Fibroblast of skin of left quadriceps (primary cell): Measurements from ENCODE around the gene C1orf174.

ENCODE experiments used
- DNase-seq, 2 experiments: peaks; one replicate each; pipeline ENCODE4 v3.0.0-alpha.2; 2013; ENCODE audit warnings: low read depth in 2 of 2

The C1orf174 gene

DNA sequence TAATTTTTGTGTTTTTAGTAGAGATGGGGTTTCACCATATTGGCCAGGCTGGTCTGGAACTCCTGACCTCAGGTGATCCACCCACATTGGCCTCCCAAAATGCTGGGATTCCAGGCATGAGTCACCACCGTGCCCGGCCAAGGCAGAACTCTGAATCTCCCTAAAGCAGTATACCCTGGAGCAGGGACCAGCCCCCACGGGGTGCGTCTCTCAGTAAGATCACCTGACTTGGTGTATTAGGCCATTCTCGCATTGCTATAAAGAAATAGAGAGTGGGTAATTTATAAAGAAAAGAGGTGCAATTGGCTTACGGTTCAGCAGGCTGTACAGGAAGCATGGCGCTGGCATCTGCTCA is 28.6 kb downstream of the C1orf174 start:
- no peak for DNase-seq

DNA sequence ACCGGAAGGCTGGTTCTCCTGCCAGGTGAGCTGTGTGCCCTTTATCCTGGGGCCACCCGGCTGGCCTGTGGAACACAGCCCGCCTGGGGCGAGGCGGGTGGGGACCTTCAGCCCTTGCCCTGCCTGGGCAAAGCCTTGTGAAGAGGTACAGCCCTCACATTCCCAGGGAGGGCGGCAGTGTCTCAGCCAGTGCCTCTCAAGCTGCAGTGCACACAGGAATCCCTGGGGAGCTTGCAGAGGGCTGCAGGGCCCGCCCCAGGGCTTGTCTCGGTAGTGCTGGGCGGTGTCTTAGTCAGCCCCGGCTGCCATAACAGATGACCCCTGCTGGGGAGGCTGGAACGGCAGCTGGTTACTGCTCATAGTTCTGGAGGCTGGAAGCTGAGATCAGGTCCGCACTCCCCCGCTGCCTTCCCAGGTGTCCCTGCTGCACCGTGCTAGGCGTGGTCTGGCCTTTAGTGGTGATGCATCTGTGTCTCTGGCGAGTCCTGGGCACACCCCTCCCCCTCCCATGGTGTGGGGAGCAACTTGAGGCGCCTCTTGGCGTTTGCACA is 30.2 kb downstream of the C1orf174 start:
- no peak for DNase-seq

DNA sequence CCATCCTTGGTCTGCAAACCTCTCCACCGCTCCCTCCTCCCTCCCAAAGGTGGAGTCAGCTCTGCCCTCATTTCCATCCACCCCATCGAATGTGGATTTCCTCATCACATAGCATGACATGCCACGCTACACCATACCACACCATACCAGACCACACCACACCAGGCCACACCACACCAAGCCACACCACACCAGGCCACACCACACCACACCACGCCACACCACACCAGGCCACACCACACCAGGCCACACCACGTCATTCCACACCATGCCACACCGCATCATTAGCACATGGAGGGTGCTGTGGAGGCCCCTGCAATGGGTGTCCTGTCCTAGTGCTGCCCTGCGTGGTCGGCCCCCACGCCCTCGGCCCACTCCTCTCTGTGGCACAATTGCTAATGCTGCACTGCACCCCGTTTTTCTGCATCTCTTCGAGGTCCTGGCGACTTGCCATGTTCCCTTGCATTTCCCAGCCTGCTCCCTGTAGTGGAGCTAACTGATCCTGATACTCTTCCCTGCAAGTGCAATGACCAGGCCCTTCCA is 31.5 kb downstream of the C1orf174 start:
- no peak for DNase-seq

DNA sequence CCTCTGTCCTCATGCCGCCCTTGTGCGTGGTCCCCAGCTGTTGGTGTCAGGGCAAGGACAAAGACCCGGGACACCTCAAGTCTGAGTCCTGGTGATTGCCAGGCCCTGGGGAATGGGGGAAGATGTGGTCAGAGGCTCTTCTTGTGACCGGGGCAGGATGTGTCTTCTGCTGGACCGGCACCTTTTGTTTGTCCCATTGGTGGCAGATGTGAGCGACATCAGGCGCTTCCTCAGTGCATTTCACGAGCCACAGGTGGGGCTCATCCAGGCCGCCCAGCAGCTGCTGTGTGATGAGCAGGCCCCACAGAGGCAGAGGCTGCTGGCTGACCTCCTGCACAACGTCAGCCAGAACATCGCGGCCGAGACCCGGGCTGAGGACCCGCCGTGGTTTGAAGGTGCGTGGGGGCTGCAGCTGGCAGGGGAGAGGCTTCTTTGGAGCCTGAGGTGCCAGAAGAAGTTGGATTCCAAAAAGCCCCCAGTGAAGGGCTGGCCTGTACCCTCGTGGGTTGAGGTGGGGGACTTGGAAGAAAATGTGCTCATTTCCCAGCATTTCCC is 34.4 kb downstream of the C1orf174 start:
- no peak for DNase-seq

DNA sequence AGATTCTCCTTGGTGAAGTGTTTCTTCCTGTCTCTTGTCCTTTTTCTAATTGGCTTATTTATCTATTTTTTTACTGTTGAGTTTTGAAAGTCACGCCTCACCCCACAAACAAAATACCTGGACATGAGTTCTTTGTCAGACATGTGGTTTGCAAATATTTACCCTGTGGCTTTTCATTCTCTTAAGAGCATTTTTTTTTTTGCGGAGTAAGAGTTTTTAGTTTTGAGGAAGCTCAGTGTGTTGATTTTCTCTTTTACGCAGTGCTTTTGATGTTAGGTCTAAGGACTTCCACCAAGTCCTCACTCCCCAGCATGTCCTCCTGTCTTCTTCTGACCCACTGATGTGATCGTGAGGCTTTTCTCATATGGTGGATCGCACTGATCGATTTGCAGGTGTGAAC is 35.2 kb downstream of the C1orf174 start:
- DNase-seq: no peak

DNA sequence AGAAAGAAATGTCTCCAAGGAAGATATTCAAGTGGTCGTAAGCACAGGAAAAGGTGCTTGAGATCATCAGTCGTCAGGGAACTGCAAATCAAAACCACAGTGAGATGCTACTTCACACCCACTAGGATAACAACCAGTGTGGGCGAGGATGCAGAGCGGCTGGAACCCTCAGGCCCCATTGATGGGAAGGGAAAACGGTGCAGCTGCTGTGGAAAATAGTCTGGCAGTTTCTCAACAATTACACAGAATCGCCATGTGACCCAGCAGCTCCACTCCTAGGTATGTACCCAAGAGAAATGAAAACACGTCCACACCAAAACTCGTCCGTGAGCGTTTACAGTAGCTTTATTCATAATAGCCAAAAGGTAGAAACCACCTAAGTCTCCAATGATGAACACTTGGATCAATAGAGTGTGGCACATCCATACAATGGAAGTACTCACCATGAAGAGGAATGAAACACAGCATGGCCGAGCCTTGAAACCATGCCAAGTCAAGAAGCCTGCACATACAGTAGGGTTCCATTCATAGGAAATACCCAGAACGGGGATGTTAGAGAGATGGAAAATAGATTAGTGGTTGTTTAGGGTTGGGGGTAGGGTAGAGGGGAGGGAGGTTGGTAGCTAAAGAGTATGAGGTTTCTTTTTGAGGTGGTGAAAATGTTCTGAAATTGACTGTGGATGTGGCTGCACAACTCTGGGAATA is 36.7 kb downstream of the C1orf174 start:
- DNase-seq: no peak

DNA sequence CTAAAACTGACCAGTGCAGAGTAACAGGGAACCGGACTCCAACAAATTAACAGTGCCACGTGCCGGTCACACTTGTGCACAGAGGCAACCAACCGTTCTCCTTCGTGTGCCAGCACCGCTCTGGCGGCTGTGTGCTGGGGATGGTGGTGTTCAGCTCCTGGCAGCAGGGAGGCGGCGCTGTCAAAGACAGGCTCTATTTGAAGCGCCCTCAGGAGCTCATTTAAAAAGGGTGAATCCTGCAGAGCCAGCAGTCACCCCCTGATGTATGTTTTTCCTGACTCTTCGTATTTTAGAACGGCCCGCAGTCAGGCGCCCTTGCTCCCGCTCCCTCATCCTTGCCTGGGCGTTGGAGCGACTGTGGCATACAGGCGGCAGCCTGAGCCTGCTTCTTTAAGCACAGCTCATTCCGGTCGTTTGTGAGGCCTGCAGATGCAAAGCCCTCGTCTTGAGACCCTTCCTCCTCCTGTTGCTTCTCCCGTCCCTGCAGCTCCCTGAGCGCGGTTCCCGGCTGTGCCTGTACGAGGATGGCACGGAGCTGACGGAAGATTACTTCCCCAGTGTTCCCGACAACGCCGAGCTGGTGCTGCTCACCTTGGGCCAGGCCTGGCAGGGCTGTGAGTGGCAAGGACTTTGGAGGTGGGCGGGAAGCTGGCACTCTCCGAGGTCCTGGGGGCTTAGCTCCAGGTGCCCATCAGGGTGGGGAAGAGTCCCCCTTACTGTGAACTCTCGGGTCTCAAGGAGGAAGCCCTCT is 41.7 kb downstream of the C1orf174 start:
- DNase-seq: peak; percentile 2 to 3

DNA sequence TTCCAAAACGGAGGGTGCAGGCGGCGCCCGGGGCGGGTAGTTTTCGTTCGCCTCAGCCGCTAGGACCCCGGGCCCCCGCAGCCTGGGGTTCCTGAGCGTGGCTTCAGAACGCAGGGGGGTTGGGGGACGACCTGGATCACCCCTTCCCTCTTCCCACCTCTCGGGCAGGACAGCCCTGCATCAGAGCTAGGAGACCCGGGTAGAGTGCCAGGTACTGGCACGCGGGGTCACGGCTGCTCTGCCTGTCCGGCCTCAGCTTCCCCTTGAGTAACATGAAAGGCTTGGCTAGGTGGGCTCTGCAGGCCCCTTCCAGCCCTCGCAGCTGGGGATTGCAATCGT is 42.3 kb downstream of the C1orf174 start:
- DNase-seq: no peak

DNA sequence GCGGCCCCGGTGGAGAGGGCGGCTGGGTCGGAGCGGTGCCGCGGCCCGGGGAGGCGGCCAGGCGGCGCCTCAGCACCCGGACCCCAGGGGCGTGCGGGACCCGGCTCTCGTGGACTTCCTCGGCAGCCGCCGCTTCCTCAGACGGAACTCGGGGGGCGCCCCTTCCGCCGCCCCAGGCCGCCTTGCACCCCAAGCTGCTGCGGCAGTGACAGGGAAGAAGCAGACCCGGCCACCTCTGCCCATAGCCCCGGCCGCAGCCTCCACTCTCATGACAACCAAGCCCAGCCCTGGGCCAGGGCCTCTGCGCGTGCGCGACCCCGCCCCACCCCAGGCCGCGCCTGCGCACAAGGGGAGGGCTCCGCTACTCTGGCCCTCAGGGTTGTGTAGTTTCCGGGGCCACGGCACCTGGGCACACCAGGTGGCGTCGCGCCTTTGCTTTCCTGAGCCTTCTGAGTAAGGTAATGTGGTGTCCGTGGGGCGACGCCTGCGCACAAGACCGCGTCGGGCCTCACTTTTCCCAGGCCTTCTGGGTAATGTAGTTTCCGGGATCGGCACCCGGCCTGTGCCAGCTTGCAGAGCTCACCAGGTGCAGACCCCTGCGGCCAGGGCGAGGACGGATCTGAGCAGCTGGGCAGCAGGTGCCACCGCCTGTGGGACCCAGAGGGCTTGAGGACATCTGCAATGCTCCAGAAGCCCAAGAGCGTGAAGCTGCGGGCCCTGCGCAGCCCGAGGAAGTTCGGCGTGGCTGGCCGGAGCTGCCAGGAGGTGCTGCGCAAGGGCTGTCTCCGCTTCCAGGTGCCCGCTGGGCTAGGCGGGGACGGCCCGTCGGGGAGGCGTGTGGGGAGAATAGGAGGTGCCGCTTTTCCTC is 42.9 kb downstream of the C1orf174 start, which contains the start of the genes CEP104 and DFFB:
CEP104 (minus strand) TSS at position 289 of the 868 bp plus-strand sequence. CDS start 4,804 bp downstream, outside the sequence.
DFFB (plus strand) TSS at position 554 of the 868 bp plus-strand sequence; CDS start at position 682, 128 bp downstream.
- DNase-seq: peak; percentile 52 to 55

DNA sequence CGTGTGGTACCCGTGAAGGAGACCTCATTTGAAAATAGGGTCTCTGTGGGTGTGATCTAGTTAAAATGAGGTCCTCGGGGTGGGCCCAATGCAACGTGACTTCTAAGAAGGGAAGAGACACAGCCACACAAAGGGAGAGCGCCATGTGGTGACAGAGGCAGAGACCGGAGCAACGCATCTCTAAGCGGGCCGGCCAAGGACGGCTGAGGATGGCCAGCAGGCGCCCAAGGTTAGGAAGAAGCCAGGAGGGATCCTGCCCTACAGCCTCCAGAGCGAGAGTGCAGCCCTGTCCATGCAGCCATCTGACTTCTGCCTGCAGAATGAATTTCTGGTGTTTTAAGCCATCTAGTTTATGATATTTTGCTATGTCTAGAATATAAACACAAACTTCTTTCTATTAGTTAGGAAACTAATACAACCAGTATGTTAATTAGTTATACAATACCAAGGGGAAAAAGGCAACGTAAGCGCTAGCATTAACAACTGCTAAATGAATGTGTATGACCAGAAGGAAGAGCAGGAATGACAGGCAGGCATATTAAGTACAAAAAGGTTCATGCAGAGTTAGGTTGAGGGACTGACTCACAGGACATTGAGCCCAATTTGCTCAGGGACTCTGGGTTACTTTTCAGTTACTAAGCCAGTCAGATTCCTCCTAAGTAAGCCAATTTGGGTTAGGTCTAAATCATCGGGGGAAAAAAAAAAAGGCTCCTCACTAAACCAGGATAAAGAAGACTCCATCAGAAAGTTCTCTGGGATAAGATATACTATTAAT is 47.2 kb downstream of the C1orf174 start:
- DNase-seq: no peak

DNA sequence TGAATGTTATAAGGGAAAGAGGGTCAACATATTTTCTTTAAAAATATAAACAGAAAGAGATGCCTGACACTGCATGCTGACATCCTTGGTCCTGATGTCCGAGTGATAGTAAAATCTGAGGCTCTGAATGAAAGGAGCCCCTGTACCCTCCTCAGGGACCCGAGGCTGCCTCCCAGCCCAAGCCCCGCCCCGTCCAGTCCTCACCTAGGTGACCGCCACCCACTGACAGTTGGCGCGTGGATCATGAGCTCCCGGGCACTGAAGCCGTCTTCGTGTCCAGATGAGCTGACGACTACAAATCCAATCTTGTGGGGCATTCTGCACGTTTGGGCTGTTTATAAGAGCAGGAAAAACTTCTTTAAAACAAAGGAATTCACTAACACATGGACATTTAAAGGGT is 48.0 kb downstream of the C1orf174 start:
- DNase-seq: no peak

DNA sequence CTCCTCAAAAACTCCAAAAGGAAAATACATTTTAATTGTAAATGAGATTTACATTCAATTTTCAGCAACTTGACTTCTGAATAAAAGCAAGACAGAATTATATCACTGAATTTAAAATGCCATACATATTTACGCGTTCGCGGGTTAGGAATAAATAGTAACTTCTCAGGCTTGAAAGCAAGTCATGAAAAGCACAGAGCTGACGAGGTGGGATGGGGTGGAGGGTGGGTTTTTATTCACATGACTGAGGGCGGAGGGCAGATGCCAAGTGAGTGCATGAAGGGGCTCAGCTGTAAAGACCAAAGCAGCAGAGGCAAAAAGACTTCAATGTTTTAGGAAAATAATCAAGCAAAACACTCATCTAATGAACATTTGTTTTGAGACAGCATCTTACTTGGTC is 48.8 kb downstream of the C1orf174 start:
- DNase-seq: no peak

DNA sequence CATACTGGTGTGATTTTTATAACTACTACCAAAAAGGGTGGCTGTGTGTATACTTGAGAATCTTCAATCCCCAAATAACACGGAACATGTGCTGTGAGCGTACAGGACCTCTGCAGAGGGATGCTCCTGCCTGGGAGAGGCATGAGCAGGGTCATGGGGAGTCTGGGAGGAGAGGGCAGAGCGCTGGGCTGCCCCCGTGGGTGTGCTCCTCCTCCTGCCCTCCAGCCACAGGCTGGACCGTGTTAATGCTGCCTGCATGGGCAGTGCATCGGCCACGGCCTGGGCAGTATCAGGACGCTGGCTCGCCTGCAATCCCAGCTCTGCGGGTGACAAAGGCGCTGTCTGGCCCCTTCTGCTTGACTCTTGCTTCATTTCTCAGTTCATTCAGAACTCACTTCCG is 49.2 kb downstream of the C1orf174 start:
- DNase-seq: no peak

DNA sequence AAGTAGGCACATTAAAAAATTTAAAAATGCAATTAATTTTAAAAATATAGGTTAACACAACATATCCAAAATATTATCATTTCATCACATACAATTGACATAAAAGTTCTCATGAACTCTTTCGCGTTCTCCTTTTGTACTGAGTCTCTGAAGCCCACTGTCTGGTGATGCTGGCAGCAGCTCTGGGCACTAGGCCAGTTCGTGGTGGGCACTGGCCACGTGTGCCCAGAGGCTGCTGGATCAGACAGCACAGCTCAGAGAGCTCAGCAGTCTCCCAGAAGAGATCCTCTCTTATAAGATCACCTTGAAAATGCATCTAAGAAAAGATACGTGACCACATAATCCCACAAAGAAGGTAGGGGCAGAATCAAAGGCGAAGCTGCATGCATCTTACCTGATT is 53.0 kb downstream of the C1orf174 start:
- DNase-seq: no peak

DNA sequence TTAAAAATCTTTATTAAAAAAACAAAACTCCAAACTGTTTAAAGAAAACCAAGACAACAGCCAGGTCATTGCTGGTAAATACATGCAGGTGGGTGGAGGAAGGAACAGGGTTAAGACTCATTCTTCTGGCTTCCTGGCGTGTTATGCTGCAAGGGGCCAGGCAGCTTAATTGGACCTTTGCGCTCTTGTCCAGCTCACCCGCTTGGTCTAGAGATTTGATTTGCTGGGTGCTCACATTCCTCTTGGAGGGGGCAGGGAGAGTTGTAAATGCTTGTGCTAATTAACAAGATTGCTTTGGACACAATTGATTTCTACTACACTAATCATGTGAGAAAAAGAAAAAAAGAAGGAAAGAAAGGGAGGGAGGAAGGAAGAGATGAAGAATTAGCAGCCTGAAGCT is 53.5 kb downstream of the C1orf174 start:
- no peak for DNase-seq

DNA sequence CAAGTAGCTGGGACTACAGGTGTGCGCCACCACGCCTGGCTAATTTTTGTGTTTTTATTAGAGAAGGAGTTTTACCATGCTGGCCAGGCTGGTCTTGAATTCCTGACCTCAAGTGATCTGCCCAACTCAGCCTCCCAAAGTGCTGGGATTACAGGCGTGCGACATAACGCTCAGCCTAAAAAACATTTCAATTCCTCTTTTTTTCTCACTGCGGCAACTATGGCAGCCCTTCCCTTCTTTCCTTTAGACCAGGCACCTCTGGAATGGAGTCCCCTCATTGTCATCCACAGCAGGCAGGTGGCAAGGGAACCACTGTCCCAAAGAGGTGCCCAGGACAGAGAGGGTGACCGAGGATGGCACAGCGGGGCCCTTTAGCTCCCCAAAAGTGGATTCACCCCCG is 57.2 kb downstream of the C1orf174 start:
- no peak for DNase-seq

DNA sequence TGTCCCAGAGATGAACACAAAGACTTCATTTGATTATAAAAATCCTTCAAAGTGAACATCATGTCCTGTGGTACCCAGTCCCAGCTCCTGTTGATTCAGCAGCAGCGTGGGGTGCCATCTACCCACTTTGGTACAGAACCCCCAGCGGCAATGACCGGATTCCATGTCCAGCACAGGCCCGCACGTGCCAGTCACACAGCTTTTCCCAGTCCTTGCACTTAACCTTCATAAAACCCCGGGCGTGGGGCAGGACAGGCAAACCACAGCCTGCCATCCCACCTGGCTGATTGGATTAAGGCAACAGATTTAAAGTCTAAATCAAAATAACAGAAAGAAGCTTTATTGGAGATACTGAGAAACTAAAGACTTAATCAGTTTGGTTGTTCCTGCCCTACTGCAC is 58.6 kb downstream of the C1orf174 start:
- no peak for DNase-seq
